Esophagus muscularis mucosa (tissue), 3 donors: ENCODE results near the gene PLK1.

Source experiments
- POLR2A ChIP-seq: fragments of 450-650 bp; IDR thresholded peaks from one replicate; pipeline ENCODE4 v1.6.1; 2017; ENCODE audit warnings: antibody characterized with exemption, moderate library complexity, mild to moderate bottlenecking, low read depth
- POLR2AphosphoS5 ChIP-seq, 2 donors: sonication (generic); formaldehyde crosslinking; IDR thresholded peaks; one replicate each; pipeline ENCODE4 v1.6.1; 2017; ENCODE audit warnings: antibody characterized with exemption in 2 of 2
- TF ChIP-seq, protein P1 (sequence below), 3 experiments: fragments of 200-600 bp in 2 of 3; fragments of 450-650 bp in 1 of 3; sonication (generic) in 2 of 3; IDR thresholded peaks; one replicate each; pipeline ENCODE4 v1.5.1; 2017 to 2019; ENCODE audit warnings: antibody characterized with exemption in 3 of 3, mild to moderate bottlenecking in 2 of 3, moderate library complexity in 1 of 3

DNA sequence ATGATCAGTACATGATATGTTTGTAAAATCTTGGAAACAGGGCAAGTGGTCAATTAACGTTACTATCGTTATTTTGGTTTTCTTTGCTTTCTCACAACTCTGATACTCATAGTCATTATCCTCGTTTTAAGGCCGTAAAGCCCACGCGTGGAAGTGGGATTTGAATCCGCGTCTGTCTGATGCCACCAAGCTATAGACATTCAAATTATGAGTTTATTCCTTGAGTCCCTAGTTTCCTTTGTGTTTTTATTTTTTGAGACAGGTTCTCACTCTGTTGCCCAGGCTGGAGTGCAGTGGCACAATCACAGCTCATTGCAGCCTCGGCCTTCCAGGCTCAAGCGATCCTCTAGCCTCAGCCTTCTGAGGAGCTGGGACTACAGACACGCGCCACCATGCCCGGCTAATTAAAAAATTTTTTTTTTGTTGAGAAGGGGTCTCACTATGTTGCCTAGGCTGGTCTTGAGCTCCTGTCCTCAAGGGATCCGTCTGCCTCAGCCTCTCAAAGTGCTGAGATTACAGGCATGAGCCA is 36.4 kb upstream of the PLK1 start:
- TF ChIP-seq, protein P1, sequence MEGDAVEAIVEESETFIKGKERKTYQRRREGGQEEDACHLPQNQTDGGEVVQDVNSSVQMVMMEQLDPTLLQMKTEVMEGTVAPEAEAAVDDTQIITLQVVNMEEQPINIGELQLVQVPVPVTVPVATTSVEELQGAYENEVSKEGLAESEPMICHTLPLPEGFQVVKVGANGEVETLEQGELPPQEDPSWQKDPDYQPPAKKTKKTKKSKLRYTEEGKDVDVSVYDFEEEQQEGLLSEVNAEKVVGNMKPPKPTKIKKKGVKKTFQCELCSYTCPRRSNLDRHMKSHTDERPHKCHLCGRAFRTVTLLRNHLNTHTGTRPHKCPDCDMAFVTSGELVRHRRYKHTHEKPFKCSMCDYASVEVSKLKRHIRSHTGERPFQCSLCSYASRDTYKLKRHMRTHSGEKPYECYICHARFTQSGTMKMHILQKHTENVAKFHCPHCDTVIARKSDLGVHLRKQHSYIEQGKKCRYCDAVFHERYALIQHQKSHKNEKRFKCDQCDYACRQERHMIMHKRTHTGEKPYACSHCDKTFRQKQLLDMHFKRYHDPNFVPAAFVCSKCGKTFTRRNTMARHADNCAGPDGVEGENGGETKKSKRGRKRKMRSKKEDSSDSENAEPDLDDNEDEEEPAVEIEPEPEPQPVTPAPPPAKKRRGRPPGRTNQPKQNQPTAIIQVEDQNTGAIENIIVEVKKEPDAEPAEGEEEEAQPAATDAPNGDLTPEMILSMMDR (IDR thresholded peaks at IDR 0.05), result no peak
- TF ChIP-seq POLR2AphosphoS5 (IDR thresholded peaks at IDR 0.05) (no peak), POLR2A (no peak)
